Fibroblast of upper back skin (primary cell): ENCODE measurements around the gene GLT1D1.

ENCODE experiments used
- DNase-seq: peaks from one replicate; pipeline ENCODE4 v3.0.0-alpha.2; 2013

Gene GLT1D1

GRCh38 chr12:129009833-129010622, 156.8 kb downstream of the GLT1D1 start:
- DNase-seq: no peak

GRCh38 chr12:129016159-129016558, 162.9 kb downstream of the GLT1D1 start:
- DNase-seq: no peak

GRCh38 chr12:129025055-129025454, 171.8 kb downstream of the GLT1D1 start:
- no peak for DNase-seq

GRCh38 chr12:129028844-129029243, 175.6 kb downstream of the GLT1D1 start:
- no peak for DNase-seq
